ENCODE measurements around the gene PLA2G5.

- TF ChIP-seq CTCF (IDR thresholded peaks at IDR 0.05; ENCODE audit: low read depth, low read length, poor library complexity, severe bottlenecking): no peak
- no peak for TF ChIP-seq EZH2phosphoT487 (IDR thresholded peaks at IDR 0.05; ENCODE audit: borderline replicate concordance, low read length)
Measured at GRCh38 chr1:20028726-20029125, 41.3 kb upstream of the PLA2G5 start.
